PFSK-1 (cell line): ENCODE measurements around the gene HDGFL3.

Experiments
- FOXP2 ChIP-seq: optimal IDR thresholded peaks from 2 replicates; pipeline ENCODE3; 2011; ENCODE audit warnings: borderline replicate concordance, control low read depth, inconsistent platforms; ENCODE audit not compliant: insufficient read depth; ENCODE audit errors: extremely low read length, extremely low read depth
- POLR2AphosphoS5 ChIP-seq: IDR thresholded peaks from 2 replicates; pipeline ENCODE4 v1.6.1; 2012; ENCODE audit warnings: low read depth, mild to moderate bottlenecking, control low read depth, low read length, moderate library complexity
- SIN3A ChIP-seq: IDR thresholded peaks from 2 replicates; pipeline ENCODE4 v1.6.1; 2012; ENCODE audit warnings: mild to moderate bottlenecking, low read length, moderate library complexity, borderline replicate concordance; ENCODE audit not compliant: insufficient read depth
- TAF1 ChIP-seq: IDR thresholded peaks from 2 replicates; pipeline ENCODE4 v1.6.1; 2012; ENCODE audit warnings: low read length, control low read depth, borderline replicate concordance; ENCODE audit not compliant: insufficient read depth
- TF ChIP-seq, protein P1 (sequence below), 2 experiments: IDR thresholded peaks; 2 replicates each; pipeline versions ENCODE4 v1.6.1 to v1.8.0; 2011 to 2012; ENCODE audit warnings: low read depth in 2 of 2, low read length in 2 of 2, control low read depth in 1 of 2, inconsistent platforms in 1 of 2, mild to moderate bottlenecking in 1 of 2, moderate library complexity in 1 of 2; ENCODE audit not compliant: insufficient read depth in 1 of 2

DNA sequence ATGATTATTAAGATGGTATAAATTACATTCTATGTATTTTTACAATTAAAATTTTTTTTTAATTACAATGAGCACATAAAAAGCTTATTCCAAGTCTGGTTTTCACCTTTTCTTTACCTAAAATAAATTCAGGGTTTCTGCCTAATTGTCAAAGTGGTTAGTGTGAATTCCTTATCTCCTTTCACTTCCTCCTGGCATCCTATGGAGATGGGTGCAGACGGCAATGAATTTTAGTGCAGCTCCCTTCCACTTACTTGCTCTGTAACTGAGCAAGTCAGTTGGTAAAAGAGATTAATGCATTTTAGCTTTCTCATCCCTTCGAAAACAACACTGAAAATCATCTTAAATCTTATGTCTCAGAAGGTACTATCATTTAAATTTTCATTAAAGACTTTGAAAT is 13.1 kb downstream of the HDGFL3 start:
- TF ChIP-seq POLR2AphosphoS5 (no peak), TAF1 (no peak), SIN3A (no peak), FOXP2 (no peak)
- TF ChIP-seq, protein P1, sequence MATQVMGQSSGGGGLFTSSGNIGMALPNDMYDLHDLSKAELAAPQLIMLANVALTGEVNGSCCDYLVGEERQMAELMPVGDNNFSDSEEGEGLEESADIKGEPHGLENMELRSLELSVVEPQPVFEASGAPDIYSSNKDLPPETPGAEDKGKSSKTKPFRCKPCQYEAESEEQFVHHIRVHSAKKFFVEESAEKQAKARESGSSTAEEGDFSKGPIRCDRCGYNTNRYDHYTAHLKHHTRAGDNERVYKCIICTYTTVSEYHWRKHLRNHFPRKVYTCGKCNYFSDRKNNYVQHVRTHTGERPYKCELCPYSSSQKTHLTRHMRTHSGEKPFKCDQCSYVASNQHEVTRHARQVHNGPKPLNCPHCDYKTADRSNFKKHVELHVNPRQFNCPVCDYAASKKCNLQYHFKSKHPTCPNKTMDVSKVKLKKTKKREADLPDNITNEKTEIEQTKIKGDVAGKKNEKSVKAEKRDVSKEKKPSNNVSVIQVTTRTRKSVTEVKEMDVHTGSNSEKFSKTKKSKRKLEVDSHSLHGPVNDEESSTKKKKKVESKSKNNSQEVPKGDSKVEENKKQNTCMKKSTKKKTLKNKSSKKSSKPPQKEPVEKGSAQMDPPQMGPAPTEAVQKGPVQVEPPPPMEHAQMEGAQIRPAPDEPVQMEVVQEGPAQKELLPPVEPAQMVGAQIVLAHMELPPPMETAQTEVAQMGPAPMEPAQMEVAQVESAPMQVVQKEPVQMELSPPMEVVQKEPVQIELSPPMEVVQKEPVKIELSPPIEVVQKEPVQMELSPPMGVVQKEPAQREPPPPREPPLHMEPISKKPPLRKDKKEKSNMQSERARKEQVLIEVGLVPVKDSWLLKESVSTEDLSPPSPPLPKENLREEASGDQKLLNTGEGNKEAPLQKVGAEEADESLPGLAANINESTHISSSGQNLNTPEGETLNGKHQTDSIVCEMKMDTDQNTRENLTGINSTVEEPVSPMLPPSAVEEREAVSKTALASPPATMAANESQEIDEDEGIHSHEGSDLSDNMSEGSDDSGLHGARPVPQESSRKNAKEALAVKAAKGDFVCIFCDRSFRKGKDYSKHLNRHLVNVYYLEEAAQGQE (IDR thresholded peaks at IDR 0.05; ENCODE audit: insufficient read depth in 1 of 2, low read depth in 2 of 2, low read length in 2 of 2): no peak
